ENCODE results near the gene SETD4. TPM values are rescaled to one million over a fixed set of nuclear protein-coding genes. Genes with fewer than 3 reads are reported as not detected.
"Not testable (repeated sequence)": the region's sequence is repeated elsewhere in the genome, so short reads cannot be mapped to it uniquely, and the experiment has no call there.

The SETD4 gene
- total and polyA plus RNA-seq, 2 of the 4 experiments (the other 2 are of a cell fraction) = 9.5 to 11.4 TPM

GRCh38 chr21:36075171-36075570, 14.8 kb upstream of the SETD4 start:
- ChIA-PET CTCF (interaction anchor here (0.9 kb wide), 1 partner anchor 16 kb away, joined by 3 read pairs; no protein-coding TSS in a partner anchor), POLR2A (ENCODE audit: unreplicated experiment) (no interaction called here)
- Histone ChIP-seq H3K27me3 (ENCODE audit: control insufficient read depth, insufficient read depth, low read length) (no peaks in the 10 kb centered on the region), H4K20me1 (ENCODE audit: insufficient read depth, low read length) (peaks cover 10% of the 10 kb centered on the region; the same call in 1 of the 2 replicates), H4K91ac (ENCODE audit: insufficient read depth, low read depth, low read length) (no peak overlapping the region), H3K9me1 (ENCODE audit: insufficient read depth, low read length) (peaks cover 11% of the 10 kb centered on the region), H3K23ac (ENCODE audit: low read depth, low read length) (no peak overlapping the region), H2BK5ac (ENCODE audit: low read depth, low read length, poor library complexity, severe bottlenecking) (no peak overlapping the region), H2BK20ac (ENCODE audit: low read depth, low read length) (no peak overlapping the region), H3K9ac (ENCODE audit: low read depth, low read length) (no peak overlapping the region), H3K14ac (replicated peaks; ENCODE audit: low read depth, low read length) (no peak overlapping the region), H3K9me3 (ENCODE audit: control insufficient read depth, insufficient read depth, low read length) (0 out of 2 replicates have a peak, but pooled peaks cover 1% of the 10 kb centered on the region), H2AK5ac (ENCODE audit: low read depth, low read length) (no peak overlapping the region), H3K56ac (ENCODE audit: extremely low read depth, insufficient read depth, low read length) (no peak overlapping the region), H3K36me3 (ENCODE audit: control insufficient read depth, insufficient read depth, low read length) (peaks cover 17% of the 10 kb centered on the region), H3K4me2 (ENCODE audit: low read depth, low read length) (no peak overlapping the region), H2AFZ (replicated peaks; ENCODE audit: low read length, poor library complexity) (no peak overlapping the region), H3K4ac (ENCODE audit: low read depth, low read length) (no peak overlapping the region; the same call in 1 of the 2 replicates), H3K79me1 (ENCODE audit: low read depth in 1 of 2, low read length in 2 of 2) (peaks cover 22 to 33% of the 10 kb centered on the region in 2 experiments; a peak in 3 of 4 replicates), H2BK120ac (ENCODE audit: low read depth, low read length) (no peak overlapping the region), H3K27ac (ENCODE audit: insufficient read depth, low read length) (no peak overlapping the region), H2BK15ac (ENCODE audit: low read depth, low read length) (no peak overlapping the region), H4K8ac (ENCODE audit: low read depth in 2 of 2, low read length in 2 of 2) (no peak overlapping the region), H3K4me3 (ENCODE audit: insufficient read depth, low read depth, low read length) (no peak overlapping the region), H4K5ac (ENCODE audit: low read depth, low read length) (no peak overlapping the region), H2AK9ac (replicated peaks; ENCODE audit: low read depth, low read length, poor library complexity) (no peak overlapping the region), H3K4me1 (ENCODE audit: control insufficient read depth, insufficient read depth, low read length) (peaks cover 10% of the 10 kb centered on the region), H3K18ac (ENCODE audit: low read depth, low read length) (no peak overlapping the region)
- DNase-seq (no peak), ATAC-seq (ENCODE audit: low read depth) (no peak)
- TF ChIP-seq RFX5 (IDR thresholded peaks at IDR 0.05; ENCODE audit: low read depth, low read length) = no peak
- TF ChIP-seq NFE2L2 (IDR thresholded peaks at IDR 0.05; ENCODE audit: low read depth, low read length) = no peak
- TF ChIP-seq MXI1 (IDR thresholded peaks at IDR 0.05; ENCODE audit: borderline replicate concordance, low read depth, low read length) = no peak
- intact Hi-C loops (cut with micrococcal nuclease) (no loop called here), in situ Hi-C loops (cut with MboI; ENCODE audit: low sequenced_read_pairs) (no loop called here), dilution Hi-C loops (cut with HindIII; ENCODE audit: low sequenced_read_pairs, unreplicated experiment) (no loop called here)
- no TSS peak for BruUV-seq (replicated peaks)
- 100% methylated on average over 1 of the region's 3 CpGs; no CpG with 5 or more reads in 1 of the 2 experiments for WGBS, 2 experiments (ENCODE audit: extremely low coverage in 2 of 2, insufficient read length in 1 of 2)

GRCh38 chr21:36073911-36074310, 13.6 kb upstream of the SETD4 start:
- Histone ChIP-seq H3K36me3 (ENCODE audit: control insufficient read depth, insufficient read depth, low read length) (peaks cover 17% of the 10 kb centered on the region), H4K20me1 (ENCODE audit: insufficient read depth, low read length) (peaks cover 10% of the 10 kb centered on the region; the same call in 1 of the 2 replicates), H3K9me1 (ENCODE audit: insufficient read depth, low read length) (peaks cover 11% of the 10 kb centered on the region), H3K79me1 (ENCODE audit: low read depth in 1 of 2, low read length in 2 of 2) (peaks cover 24 to 42% of the 10 kb centered on the region in 2 experiments; a peak in 3 of 4 replicates)
- BruUV-seq (replicated peaks); H4K91ac ChIP-seq (ENCODE audit: insufficient read depth, low read depth, low read length); H2BK20ac ChIP-seq (ENCODE audit: low read depth, low read length); H3K9ac ChIP-seq (ENCODE audit: low read depth, low read length); ATAC-seq (ENCODE audit: low read depth); H3K27ac ChIP-seq (ENCODE audit: insufficient read depth, low read length); in situ Hi-C loops (cut with MboI; ENCODE audit: low sequenced_read_pairs); H3K4ac ChIP-seq (ENCODE audit: low read depth, low read length); dilution Hi-C loops (cut with HindIII; ENCODE audit: low sequenced_read_pairs, unreplicated experiment); H3K4me3 ChIP-seq (ENCODE audit: insufficient read depth, low read depth, low read length); H3K56ac ChIP-seq (ENCODE audit: extremely low read depth, insufficient read depth, low read length); H4K5ac ChIP-seq (ENCODE audit: low read depth, low read length); H2AFZ ChIP-seq (replicated peaks; ENCODE audit: low read length, poor library complexity); POLR2A ChIA-PET (ENCODE audit: unreplicated experiment); H3K18ac ChIP-seq (ENCODE audit: low read depth, low read length); H3K14ac ChIP-seq (replicated peaks; ENCODE audit: low read depth, low read length); H3K27me3 ChIP-seq (ENCODE audit: control insufficient read depth, insufficient read depth, low read length); H2AK9ac ChIP-seq (replicated peaks; ENCODE audit: low read depth, low read length, poor library complexity); H3K4me2 ChIP-seq (ENCODE audit: low read depth, low read length); DNase-seq; intact Hi-C loops (cut with micrococcal nuclease); H3K4me1 ChIP-seq (ENCODE audit: control insufficient read depth, insufficient read depth, low read length); H3K23ac ChIP-seq (ENCODE audit: low read depth, low read length); H2AK5ac ChIP-seq (ENCODE audit: low read depth, low read length); H4K8ac ChIP-seq (ENCODE audit: low read depth in 2 of 2, low read length in 2 of 2); H3K9me3 ChIP-seq (ENCODE audit: control insufficient read depth, insufficient read depth, low read length); H2BK15ac ChIP-seq (ENCODE audit: low read depth, low read length); H2BK120ac ChIP-seq (ENCODE audit: low read depth, low read length); H2BK5ac ChIP-seq (ENCODE audit: low read depth, low read length, poor library complexity, severe bottlenecking): not testable (repeated sequence)
- CTCF ChIA-PET = interaction anchor here (0.6 kb wide), 1 partner anchor 284 kb away, joined by 4 read pairs; no protein-coding TSS in a partner anchor
- no CpG with 5 or more reads among the region's 5 CpGs for WGBS, 2 experiments (ENCODE audit: extremely low coverage in 2 of 2, insufficient read length in 1 of 2)

Data from IMR-90 (cell line).